Activated CD8-positive, alpha-beta memory T cell treated with anti-CD3 and anti-CD28 coated beads, Interleukin-2, amount 50 U/mL, for 4 hours (primary cell): ENCODE data around the gene CFAP45.

ENCODE experiments used
- DNase-seq: peaks from one replicate; pipeline ENCODE4 v3.0.0-alpha.2; 2020

Gene CFAP45

GRCh38 chr1:159870704-159871103, 29.3 kb downstream of the CFAP45 start:
- no peak for DNase-seq

GRCh38 chr1:159869607-159870006, 30.4 kb downstream of the CFAP45 start:
- no peak for DNase-seq

- DNase-seq: no peak
These were observed 30.8 kb downstream of the CFAP45 start for GRCh38 chr1:159869173-159869572.

DNA sequence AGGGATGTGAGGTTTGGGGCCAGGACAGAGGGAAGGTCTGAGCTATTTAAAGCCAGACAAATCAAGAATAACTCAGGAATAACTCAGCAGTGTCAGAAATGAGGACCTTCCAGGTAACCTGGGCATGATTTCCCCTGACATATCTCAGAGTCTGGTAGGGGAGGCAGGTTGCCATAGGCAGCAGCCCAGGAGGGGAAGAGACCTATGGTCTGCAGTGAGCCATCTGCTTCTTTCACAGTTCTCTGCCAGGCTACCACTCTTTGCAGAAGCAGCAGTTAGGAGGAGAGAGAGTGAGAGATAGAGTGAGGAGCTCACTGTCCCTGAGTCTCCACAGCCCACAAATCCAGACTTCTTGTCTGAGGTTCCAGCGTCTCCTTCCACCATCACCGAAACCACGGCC, 31.2 kb downstream of the CFAP45 start:
- no peak for DNase-seq

DNA sequence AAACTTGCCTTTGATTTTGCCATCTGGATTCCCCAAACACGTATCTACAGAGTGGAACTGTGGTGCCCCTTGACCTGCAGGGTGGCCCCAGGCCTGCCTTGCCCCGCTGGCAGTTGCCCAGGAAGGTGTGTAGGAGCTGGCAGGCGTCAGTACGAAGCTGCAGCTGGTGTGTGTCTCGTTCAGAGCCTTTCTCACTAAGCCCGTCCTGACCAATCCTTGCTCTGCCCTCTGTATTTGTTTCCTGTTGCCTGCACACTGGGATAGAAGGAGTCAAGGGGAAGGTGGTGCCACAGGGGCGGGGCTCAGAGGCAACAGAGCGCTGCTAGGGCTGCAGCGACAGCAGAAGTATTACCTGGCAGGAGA, 32.3 kb downstream of the CFAP45 start:
- no peak for DNase-seq

GRCh38 chr1:159866905-159867663, 32.9 kb downstream of the CFAP45 start:
- no peak for DNase-seq

- no peak for DNase-seq
These were observed 33.9 kb downstream of the CFAP45 start for GRCh38 chr1:159866066-159866465.

- no peak for DNase-seq
These were observed 35.7 kb downstream of the CFAP45 start for GRCh38 chr1:159864262-159864661.

DNA sequence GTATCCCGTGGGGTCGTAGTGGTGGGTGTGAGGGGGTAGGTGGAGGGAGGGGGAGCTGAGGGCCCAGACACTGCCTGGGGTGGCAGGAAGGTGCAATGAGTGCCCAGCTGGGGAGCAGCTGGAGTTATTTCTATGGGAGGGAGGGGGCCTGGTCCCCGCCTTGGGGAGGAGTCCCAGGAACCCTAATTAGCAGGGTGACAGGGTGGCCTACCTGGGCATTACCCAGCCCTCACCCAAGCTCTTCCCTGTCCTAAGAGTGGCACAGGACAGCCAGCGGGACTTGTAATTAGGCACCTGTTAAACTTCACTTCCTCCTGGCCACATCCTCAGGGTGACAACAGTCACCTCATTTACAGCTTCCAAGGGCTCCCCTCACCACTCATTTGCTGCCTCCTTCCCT, 37.4 kb downstream of the CFAP45 start, which contains the start of gene VSIG8:
VSIG8 (minus strand) TSS at position 101 of the 400 bp plus-strand sequence. CDS start 136 bp downstream, outside the sequence.
- no peak for DNase-seq

- no peak for DNase-seq
These were observed 37.9 kb downstream of the CFAP45 start for GRCh38 chr1:159862031-159862430.

GRCh38 chr1:159861218-159861617, 38.7 kb downstream of the CFAP45 start:
- DNase-seq: no peak

DNA sequence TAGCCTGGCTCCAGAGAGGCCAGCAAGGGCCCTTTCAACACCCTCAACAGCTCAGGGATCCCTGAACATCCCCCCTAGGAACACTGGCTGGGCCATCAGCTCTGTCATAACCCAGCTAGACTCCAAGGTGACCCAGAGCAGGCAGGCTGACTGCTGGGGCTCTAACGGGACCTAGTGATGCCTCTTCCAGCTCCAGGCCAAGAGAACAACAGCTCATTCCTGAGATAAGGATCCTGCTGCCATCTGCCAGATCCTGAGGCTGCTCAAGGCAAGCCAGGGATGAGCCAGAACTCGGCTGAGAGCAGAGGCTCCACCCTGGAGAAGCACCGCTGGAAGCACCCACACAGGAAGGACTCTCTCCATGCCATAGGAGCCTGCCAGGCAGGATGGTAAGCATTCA, 39.5 kb downstream of the CFAP45 start:
- DNase-seq: no peak

DNA sequence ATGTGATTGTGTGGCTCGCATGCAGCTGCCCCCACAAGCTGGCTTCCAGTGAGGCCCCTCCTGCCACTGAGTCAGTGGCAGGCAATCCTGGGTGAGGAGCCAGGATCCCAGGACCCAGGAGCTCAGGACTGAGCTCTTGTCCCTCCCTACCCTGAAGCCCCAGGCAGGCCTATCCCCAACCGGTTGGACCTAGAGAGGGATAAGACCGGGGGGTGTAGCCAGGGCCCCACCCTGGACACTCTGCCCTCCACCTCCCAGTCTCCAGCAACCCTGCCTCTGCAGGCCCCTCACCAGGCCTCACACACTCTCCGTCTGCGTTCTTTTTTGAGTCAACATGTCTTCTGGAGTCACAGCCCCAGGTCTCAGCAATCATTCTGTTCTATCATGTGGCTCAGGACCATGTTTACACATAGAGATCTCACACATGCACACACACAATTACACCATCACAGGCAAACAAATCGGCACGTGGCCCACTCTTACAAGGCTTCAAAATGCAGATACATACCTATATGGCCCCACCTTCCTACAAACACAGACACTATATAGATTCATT, 40.1 kb downstream of the CFAP45 start:
- DNase-seq: no peak

GRCh38 chr1:159857889-159858288, 42.1 kb downstream of the CFAP45 start:
- DNase-seq: no peak

GRCh38 chr1:159856576-159856975, 43.4 kb downstream of the CFAP45 start:
- DNase-seq: no peak

DNA sequence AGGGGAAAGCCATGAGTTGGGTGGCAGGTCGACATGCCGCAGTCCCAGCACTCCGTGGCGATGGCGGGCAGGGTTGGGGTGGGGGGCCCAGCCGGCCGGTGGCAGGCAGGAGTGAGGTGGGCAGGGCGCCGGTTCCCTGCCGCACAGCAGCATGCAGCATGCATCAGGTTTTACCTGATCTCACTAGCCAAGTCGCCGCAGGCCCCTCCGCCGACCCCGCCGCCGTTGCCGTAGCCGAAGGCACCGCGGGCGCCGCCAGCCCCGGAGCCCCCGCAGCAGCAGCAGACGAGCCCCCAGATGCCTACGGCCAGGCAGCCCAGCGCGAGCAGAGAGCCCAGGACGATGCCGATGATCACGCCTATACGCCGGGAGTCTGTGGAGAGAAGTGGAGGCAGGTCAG, 44.3 kb downstream of the CFAP45 start:
- no peak for DNase-seq

- DNase-seq: peak; percentile 78
These were observed 45.2 kb downstream of the CFAP45 start for GRCh38 chr1:159854693-159855192.

- peak; percentile 23 for DNase-seq
These were observed 45.8 kb downstream of the CFAP45 start for GRCh38 chr1:159854116-159854692.

- no peak for DNase-seq
These were observed 46.4 kb downstream of the CFAP45 start for GRCh38 chr1:159853417-159854115.

- no peak for DNase-seq
These were observed 48.6 kb downstream of the CFAP45 start for GRCh38 chr1:159851407-159851806.

- DNase-seq: no peak
These were observed 50.2 kb downstream of the CFAP45 start for GRCh38 chr1:159849626-159850366.

- DNase-seq: no peak
These were observed 51.6 kb downstream of the CFAP45 start for GRCh38 chr1:159848326-159848725.

DNA sequence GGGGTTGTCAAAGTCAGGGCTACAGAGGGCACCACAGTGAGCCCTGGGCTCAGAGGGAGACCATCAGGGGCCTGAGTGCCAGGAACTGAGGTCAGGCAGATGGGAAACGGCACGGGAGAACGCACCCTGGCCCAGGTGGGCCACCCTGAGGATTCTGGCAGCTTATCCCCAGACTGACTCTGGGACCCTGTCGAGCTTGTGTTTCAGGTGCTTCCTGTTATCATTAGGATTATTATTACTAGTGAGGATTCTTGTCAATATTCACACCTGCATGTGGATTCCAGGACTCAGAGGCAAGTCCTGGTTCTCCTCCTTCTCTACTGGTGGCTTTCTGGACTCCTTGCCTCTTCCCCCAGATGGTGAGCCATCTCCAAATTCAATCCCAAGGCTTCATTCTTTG, 52.7 kb downstream of the CFAP45 start:
- no peak for DNase-seq
